CD4-positive, alpha-beta T cell treated with Interleukin-4 for 1 hour (primary cell): ENCODE data around the gene PTPRK.

Experiments
- DNase-seq, 2 donors: peaks; one replicate each; pipeline ENCODE4 v3.0.0-alpha.2; 2020 to 2022

PTPRK gene

GRCh38 chr6:128515550-128516513 lies 4.6 kb downstream of the PTPRK start:
- DNase-seq = no peak

- no peak for DNase-seq
Measured at GRCh38 chr6:128513878-128514277, 6.5 kb downstream of the PTPRK start.

- no peak for DNase-seq
Measured at GRCh38 chr6:128512296-128512695, 8.1 kb downstream of the PTPRK start.

- DNase-seq = no peak
Measured at GRCh38 chr6:128511506-128511905, 8.9 kb downstream of the PTPRK start.

- DNase-seq = no peak
Measured at GRCh38 chr6:128509709-128510108, 10.7 kb downstream of the PTPRK start.

GRCh38 chr6:128508588-128509296 lies 11.7 kb downstream of the PTPRK start:
- no peak for DNase-seq

- DNase-seq = no peak
Measured at GRCh38 chr6:128507337-128508310, 12.8 kb downstream of the PTPRK start.

GRCh38 chr6:128505603-128506002 lies 14.8 kb downstream of the PTPRK start:
- DNase-seq = no peak

GRCh38 chr6:128504003-128504654 lies 16.3 kb downstream of the PTPRK start:
- no peak for DNase-seq

GRCh38 chr6:128500749-128501600 lies 19.4 kb downstream of the PTPRK start:
- DNase-seq = no peak

- no peak for DNase-seq
Measured at GRCh38 chr6:128500014-128500413, 20.4 kb downstream of the PTPRK start.

GRCh38 chr6:128499079-128499731 lies 21.2 kb downstream of the PTPRK start:
- no peak for DNase-seq

- DNase-seq = no peak
Measured at GRCh38 chr6:128498234-128498633, 22.2 kb downstream of the PTPRK start.

GRCh38 chr6:128495536-128496333 lies 24.7 kb downstream of the PTPRK start:
- no peak for DNase-seq

- DNase-seq = no peak
Measured at GRCh38 chr6:128494440-128494839, 26.0 kb downstream of the PTPRK start.

GRCh38 chr6:128493877-128494276 lies 26.5 kb downstream of the PTPRK start:
- no peak for DNase-seq

- DNase-seq = no peak
Measured at GRCh38 chr6:128492386-128492785, 28.0 kb downstream of the PTPRK start.

GRCh38 chr6:128491610-128492206 lies 28.7 kb downstream of the PTPRK start:
- no peak for DNase-seq

GRCh38 chr6:128491100-128491581 lies 29.3 kb downstream of the PTPRK start:
- DNase-seq = no peak
